Mucosa of gallbladder (tissue), 1 donor: Measurements from ENCODE around the gene PIP5K1B. TPM values are rescaled to one million over a fixed set of nuclear protein-coding genes. Genes with fewer than 3 reads are reported as not detected.
A peak's percentile ranks its signal among the peaks of the same experiment; 100 is the strongest.

ENCODE experiments used
- DNase-seq: peaks from one replicate; pipeline ENCODE4 v3.0.0-alpha.2; 2020; ENCODE audit warnings: low spot score
- total RNA-seq: library from RNA; stranded (reverse); gene quantifications from one replicate; pipeline ENCODE4 v1.2.1, GENCODE V29; 2021
- donor health status: DM: no; HTN: no; CAD: no.

Gene PIP5K1B
- total RNA-seq, 1 donor from 2014 or later = 14.0 TPM

GRCh38 chr9:68738358-68738757, 33.3 kb downstream of the PIP5K1B start:
- no peak for DNase-seq

GRCh38 chr9:68739621-68740174, 34.7 kb downstream of the PIP5K1B start:
- peak; percentile 68 for DNase-seq

DNA sequence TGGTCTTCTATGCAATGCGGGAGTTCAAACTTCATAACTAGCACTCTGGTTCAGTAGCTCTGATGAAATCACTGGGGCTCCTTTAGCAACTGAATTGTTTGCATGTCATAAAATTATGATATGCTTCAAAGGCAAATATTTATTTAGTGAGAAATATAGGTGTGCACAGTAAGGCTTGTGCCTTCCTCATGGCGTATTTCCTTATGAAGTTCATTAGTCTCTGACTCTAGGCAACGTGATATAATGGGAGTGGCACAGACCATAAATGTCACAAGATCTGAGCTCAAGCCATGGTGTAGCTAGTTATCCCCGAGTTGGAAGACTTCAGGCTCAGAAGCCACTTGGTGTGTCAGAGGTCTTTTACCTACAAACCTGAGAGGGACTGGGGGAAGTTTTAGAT, 35.5 kb downstream of the PIP5K1B start:
- DNase-seq = peak; percentile 70

- DNase-seq = no peak
Observed at GRCh38 chr9:68741234-68741633, 36.2 kb downstream of the PIP5K1B start.

DNA sequence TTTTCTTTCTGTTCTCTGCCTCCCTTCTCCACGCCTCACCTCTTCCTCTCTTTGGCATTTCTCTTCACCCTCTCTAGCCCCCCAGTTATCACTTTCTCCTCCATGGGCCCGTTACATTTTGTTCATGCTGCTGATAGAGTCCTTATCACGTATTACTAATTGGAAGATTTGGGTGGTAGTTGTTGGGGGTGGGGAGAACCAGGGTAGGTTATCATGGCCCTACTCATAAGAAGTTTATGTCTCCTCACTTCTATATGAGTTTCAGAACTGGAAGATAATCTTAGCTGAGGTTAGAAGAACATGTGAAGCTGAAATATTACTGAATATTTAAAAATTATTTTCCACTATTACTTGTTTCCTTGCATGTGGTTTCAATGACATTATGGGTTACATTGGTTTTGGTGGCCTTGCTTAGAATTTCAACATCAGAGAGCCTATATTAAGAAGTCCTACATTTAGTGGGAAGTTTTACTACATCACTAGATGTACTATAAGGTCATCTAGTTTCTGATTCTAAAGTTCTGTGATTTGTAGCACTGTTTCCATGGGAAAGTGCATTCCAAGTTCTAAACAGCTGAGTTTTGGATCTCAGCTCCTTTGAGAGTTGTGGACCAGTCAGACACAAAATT, 36.8 kb downstream of the PIP5K1B start:
- DNase-seq = no peak

DNA sequence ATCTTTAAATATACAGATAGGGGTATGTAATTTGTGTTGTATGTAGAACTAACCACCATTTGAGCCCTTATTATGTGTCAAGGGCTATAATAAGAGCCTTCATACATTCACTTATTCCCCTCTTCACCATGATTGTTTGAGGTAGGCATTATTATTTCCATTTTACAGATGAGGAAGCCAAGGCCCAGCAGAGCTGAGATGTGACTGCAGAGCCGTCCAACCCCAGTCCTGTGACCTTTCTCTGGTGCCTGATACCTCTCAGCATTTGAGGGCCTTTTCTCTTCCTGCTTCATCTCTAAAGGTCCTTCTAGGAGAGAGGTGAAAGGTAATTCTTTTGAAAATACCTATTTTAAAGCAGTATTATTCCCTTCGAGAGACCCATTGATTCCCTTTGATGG, 37.3 kb downstream of the PIP5K1B start:
- DNase-seq = no peak

DNA sequence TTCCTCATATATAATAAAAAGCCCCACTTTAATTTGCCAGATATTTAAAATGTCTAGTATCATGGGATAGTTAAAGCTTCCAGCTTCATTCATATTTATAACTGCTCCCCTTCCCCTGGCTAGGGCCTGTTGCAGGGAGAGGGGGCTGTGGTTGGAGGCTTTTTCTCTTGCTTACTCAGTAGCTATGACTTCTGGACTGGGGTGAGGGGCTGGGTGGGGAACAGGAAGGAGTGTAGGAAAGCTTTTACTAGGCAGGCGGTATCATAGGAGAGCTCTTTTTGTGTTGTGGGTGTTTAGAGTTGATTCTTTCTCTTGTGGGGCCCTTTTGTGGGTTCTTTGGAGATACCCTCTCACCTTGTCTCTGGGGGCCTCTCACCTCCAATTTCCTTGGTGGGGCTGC, 39.4 kb downstream of the PIP5K1B start:
- DNase-seq = no peak

DNA sequence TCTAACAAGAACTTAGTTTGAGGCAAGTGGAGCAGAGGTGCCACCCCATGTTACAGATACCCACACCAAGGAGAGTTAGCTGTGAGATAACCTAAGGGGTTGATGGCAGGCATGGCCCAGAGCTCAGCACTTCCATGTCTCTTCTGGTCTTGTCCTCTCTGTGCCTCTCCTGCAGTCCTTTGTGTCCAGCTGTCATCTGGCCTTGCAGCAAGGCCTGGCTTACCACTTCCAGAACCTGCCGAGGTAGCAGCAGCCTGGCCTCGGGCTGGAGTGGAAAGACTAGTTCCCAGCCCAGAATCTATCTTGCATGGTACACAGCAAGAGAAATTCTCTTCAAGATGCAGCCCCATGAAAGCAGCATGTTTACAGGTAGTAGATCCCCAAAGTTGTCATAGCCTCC, 41.5 kb downstream of the PIP5K1B start:
- DNase-seq = no peak

DNA sequence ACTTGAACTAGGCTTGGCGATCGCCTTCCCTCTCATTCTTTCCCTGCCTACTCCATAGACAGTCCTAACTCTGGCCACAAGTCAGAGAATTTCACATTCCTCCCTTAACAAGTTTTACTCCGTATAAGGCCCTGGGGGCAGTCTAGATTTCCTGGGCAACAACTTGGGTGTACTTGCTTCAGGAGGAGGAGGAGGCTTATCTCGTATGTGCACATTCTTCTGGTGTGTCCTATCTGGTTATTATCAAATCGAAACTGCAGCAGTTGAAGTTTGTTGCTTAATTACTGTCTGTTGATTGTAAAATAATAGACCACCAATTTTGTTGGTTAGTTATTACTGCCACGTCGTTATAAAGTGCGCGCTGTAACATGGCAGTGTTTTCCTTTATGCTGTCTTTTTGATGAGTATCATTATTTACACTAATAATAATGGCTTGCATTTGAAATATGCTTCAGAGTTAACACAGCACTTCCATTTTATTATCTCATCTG, 42.0 kb downstream of the PIP5K1B start:
- no peak for DNase-seq

- DNase-seq = no peak
Observed at GRCh38 chr9:68749135-68749534, 44.1 kb downstream of the PIP5K1B start.

GRCh38 chr9:68749579-68750159, 44.6 kb downstream of the PIP5K1B start:
- DNase-seq = no peak

DNA sequence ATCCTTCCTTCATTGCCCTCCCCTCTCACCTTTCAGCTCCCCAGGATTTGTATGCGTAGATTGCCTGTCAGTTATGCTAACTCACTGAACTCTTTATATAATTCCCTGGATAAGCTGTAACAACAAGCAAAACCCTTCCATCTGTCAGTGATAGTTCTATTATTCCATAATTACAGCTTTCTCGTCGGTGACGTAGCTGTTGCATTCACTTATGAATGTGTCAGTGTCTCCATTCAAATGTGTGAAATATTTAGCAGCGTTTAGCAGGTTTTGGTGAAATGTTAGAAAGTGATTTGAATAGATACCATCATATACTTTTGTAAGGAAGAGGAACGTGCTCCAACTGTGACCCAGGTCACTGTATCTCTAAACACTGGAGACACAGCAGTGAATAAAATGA, 45.2 kb downstream of the PIP5K1B start:
- DNase-seq = no peak

DNA sequence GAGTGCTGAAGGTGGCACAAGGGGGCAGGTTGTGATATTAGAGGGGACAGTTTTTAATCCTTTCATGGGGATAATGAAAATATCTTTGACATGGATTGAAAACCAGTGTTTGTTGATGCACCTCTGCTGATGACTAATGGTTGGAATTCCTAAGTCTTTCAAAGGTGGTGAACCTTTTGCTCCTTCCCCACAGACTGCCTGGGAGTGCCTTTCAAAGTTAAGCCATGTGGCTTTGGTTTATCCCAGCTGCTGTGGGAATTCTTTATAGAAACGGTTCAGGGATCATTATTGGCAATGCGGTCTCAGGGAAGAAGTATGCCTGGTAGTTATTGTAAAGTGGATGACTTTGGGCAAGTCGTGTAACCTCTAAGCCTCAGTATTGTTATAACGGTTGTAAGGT, 45.7 kb downstream of the PIP5K1B start:
- DNase-seq = no peak

DNA sequence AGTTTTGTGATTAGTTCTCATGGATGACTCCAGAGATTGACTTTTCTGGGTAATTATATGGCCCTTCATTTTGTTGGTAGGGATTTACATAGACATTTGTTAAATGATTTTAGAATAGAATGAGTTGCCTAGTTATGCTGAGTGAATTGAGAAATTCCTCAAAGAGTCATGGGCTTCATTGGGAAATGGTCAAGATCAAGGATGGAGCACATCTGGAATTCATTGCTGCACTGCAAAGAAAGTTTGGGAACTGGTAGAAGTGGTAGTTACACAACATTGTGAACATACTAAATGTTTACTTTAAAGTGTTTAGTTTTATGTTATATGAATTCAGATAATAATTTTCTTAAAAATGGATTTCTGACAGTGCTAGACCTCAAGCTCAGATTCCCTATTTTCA, 46.5 kb downstream of the PIP5K1B start:
- no peak for DNase-seq

DNA sequence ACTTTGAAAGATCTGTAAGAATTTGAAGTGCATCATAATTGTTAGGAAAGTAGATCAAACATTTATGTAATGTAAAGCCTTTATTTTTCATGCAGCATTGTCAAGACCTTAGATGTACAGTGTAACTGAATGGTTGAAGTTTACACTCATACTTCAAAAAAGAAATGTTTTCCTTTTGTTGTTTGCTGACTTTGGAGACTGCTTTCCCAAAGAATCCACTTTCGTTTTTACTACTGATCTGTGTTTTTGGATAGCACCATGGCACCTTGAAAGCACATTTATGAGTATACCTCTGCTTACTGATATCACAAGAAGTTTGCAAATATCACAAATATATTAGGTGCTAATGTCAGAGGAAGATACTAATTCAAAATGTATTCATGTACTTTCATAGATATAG, 50.0 kb downstream of the PIP5K1B start:
- no peak for DNase-seq

DNA sequence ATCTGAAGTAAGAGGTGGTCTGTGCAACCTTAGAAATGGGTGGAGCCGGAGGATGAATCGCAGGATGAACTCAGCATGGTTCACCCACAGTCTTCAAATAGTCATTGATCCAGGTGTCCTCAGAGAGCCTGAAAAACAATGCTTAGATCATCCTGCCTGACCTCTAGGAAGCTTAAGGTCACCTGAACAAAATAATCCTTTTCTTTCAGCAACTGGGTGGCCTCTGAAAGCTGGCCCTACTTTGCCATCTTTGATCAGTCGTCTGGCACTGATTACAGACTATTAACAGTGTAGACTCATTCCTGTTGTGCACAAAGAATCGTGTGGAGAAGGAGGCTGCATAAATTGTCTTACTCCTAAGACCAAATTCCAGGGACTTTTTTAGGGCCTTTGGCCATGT, 50.7 kb downstream of the PIP5K1B start:
- no peak for DNase-seq

- no peak for DNase-seq
Observed at GRCh38 chr9:68759981-68760673, 55.1 kb downstream of the PIP5K1B start.

DNA sequence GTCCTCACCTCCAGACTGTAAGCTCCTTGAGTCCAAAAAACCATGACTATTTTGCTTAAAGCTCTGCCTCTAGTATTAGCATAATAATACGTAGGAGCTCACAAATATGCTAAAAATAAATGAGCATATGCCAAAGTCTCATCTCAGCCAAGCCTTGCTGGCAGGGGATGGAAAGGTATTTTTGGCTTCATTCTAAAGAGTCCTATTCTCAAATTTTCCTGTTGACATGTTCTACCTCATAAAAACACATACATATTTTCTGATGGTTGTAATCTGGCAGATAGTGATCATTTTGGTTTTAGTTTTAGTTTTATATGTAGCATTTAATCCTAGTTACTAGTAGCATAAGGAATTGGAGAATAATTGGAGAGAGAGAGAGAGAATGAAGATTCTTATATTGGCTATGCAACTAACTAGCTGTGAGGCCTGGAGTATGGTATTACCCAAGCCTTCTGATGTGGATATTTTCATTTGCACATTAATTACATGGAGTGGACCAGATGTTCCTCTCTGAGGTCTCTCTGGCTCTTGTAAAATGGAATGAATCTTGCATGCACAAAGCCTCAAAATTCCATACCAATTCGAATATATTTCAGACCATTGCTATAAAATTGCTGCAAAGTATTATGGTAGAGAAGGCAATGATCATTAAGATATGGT, 55.8 kb downstream of the PIP5K1B start:
- no peak for DNase-seq

- no peak for DNase-seq
Observed at GRCh38 chr9:68762570-68762969, 57.5 kb downstream of the PIP5K1B start.

- DNase-seq = no peak
Observed at GRCh38 chr9:68763104-68763503, 58.1 kb downstream of the PIP5K1B start.

DNA sequence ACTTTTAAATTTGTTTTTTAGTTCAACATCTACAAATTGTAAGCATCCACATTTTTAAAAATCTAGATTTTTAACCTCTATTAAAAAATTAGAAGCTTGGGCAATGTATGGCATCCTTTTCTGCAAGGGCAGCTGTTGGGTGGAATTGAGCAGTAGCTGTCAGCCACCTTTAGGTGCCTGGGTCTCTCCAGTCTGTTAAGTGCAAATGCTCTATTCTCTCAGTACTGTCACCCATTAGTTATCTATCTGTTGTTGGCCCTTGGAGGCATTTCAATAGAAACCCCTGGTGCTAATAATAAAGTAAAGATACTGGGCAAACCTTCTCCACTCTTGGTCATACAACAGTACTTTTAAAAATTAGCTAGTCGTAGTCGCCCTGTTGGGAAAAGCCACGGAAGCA, 63.6 kb downstream of the PIP5K1B start:
- no peak for DNase-seq

DNA sequence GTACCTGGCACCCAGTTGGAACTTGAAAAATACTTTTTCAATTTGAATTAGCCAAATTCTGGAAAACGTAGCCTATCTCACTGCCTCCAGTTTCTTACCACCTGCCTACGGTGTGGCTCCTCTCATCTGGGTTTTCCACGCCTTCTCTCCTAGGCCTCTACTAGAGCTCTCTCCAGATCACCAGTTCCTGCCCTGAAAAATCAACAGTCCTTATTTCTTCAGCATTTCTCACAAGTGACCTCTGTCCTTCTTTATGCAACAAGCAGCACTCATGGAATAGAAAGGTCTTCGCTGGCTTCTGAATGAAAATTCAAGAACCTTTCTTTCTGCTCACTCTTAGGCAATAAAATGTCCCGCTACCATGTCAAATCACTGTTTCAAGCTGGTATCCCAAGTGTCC, 64.8 kb downstream of the PIP5K1B start:
- DNase-seq = no peak
